Left ventricle myocardium inferior (tissue), 1 donor: Measurements from ENCODE around the gene DUOX1. TPM values are rescaled to one million over a fixed set of nuclear protein-coding genes. Genes with fewer than 3 reads are reported as not detected.

Experiments used
- DNase-seq: peaks from one replicate; pipeline ENCODE4 v3.0.0-alpha.2; 2020
- H3K27ac ChIP-seq: fragments of 200-600 bp; replicated peaks from 2 replicates; pipeline ENCODE4 v1.8.0; 2021
- H3K27me3 ChIP-seq: fragments of 200-600 bp; 2 replicates; pipeline ENCODE4 v1.8.0; 2021; ENCODE audit warnings: low read depth
- H3K36me3 ChIP-seq: fragments of 200-600 bp; 2 replicates; pipeline ENCODE4 v1.8.0; 2021
- H3K4me1 ChIP-seq: fragments of 200-600 bp; 2 replicates; pipeline ENCODE4 v1.8.0; 2021
- H3K4me3 ChIP-seq: fragments of 200-600 bp; 2 replicates; pipeline ENCODE4 v1.8.0; 2021; ENCODE audit warnings: mild to moderate bottlenecking, moderate library complexity
- H3K9me3 ChIP-seq: fragments of 200-600 bp; replicated peaks from 2 replicates; pipeline ENCODE4 v1.8.0; 2021
- CTCF ChIP-seq: fragments of 200-600 bp; IDR thresholded peaks from 2 replicates; pipeline ENCODE4 v1.8.0; 2021; ENCODE audit warnings: antibody characterized with exemption, mild to moderate bottlenecking, borderline replicate concordance
- intact Hi-C: fragments of 100-400 bp; cut with micrococcal nuclease; formaldehyde crosslinking; loops from one replicate; pipeline ENCODE4 v1.11.0; 2022
- total RNA-seq: library from RNA; stranded (reverse); fragmentation: NEBNext Ultra II Directional; extraction: Animal tissue kit (Norgen Biotek cat#: 25700); gene quantifications from one replicate; pipeline ENCODE4 v1.2.1, GENCODE V29; 2021
- donor health status: DM: no; HTN: yes; CAD: no; lungs with severe emphysema.

DUOX1 gene
- total RNA-seq, 1 donor from 2014 or later: 0.80 TPM

GRCh38 chr15:45107941-45108630 lies 21.7 kb upstream of the DUOX1 start:
- no peak for DNase-seq
- H3K36me3 ChIP-seq: no peaks in the 10 kb centered on the region
- no peak overlapping the region for H3K27ac ChIP-seq
- peaks cover 73% of the 10 kb centered on the region for H3K27me3 ChIP-seq
- H3K9me3 ChIP-seq: no peaks in the 10 kb centered on the region
- intact Hi-C loops: no loop called here
- no peak for TF ChIP-seq CTCF
- no peak overlapping the region for H3K4me3 ChIP-seq
- peaks cover 13% of the 10 kb centered on the region for H3K4me1 ChIP-seq

GRCh38 chr15:45110256-45110820 lies 19.5 kb upstream of the DUOX1 start:
- Histone ChIP-seq H3K36me3 (no peaks in the 10 kb centered on the region), H3K9me3 (no peaks in the 10 kb centered on the region), H3K27ac (no peak overlapping the region), H3K4me3 (no peak overlapping the region), H3K4me1 (peaks cover 29% of the 10 kb centered on the region), H3K27me3 (peaks cover 94% of the 10 kb centered on the region)
- DNase-seq: no peak
- intact Hi-C loops: no loop called here
- TF ChIP-seq CTCF: no peak

GRCh38 chr15:45111390-45112142 lies 18.2 kb upstream of the DUOX1 start:
- peaks cover 31% of the 10 kb centered on the region for H3K4me1 ChIP-seq
- intact Hi-C loops: no loop called here
- no peak overlapping the region for H3K4me3 ChIP-seq
- H3K27me3 ChIP-seq: peaks cover 94% of the 10 kb centered on the region
- H3K9me3 ChIP-seq: no peaks in the 10 kb centered on the region
- no peaks in the 10 kb centered on the region for H3K36me3 ChIP-seq
- DNase-seq: no peak
- no peak overlapping the region for H3K27ac ChIP-seq
- no peak for TF ChIP-seq CTCF

GRCh38 chr15:45112143-45112590 lies 17.6 kb upstream of the DUOX1 start:
- Histone ChIP-seq H3K9me3 (no peaks in the 10 kb centered on the region), H3K27ac (no peak overlapping the region), H3K27me3 (peaks cover 94% of the 10 kb centered on the region), H3K36me3 (no peaks in the 10 kb centered on the region), H3K4me1 (peaks cover 37% of the 10 kb centered on the region), H3K4me3 (peak overlapping the region; percentile 30)
- no peak for DNase-seq
- intact Hi-C loops: no loop called here
- no peak for TF ChIP-seq CTCF

- Histone ChIP-seq H3K36me3 (no peaks in the 10 kb centered on the region), H3K4me3 (peak overlapping the region; percentile 30), H3K27ac (no peak overlapping the region), H3K27me3 (peaks cover 97% of the 10 kb centered on the region), H3K4me1 (peaks cover 44% of the 10 kb centered on the region), H3K9me3 (no peaks in the 10 kb centered on the region)
- TF ChIP-seq CTCF: no peak
- DNase-seq: no peak
- intact Hi-C loops: no loop called here
Measured at GRCh38 chr15:45112591-45113379, 17.0 kb upstream of the DUOX1 start.
